ENCODE measurements around the gene BCR.

- TF ChIP-seq CTCF (IDR thresholded peaks at IDR 0.05; ENCODE audit: insufficient read depth, low read length) (no peak), REST (IDR thresholded peaks at IDR 0.05; ENCODE audit: insufficient replicate concordance, low read depth) (no peak), POLR2AphosphoS5 (IDR thresholded peaks at IDR 0.05; ENCODE audit: low read depth) (no peak), GABPA (IDR thresholded peaks at IDR 0.05; ENCODE audit: low read depth) (no peak), SPI1 (IDR thresholded peaks at IDR 0.05; ENCODE audit: borderline replicate concordance, low read depth) (no peak)
Measured at GRCh38 chr22:23150762-23151161, 29.5 kb upstream of the BCR start.
